OCI-LY7 (cell line): ENCODE measurements around the gene MADD. TPM values are rescaled to one million over a fixed set of nuclear protein-coding genes. Genes with fewer than 3 reads are reported as not detected.

Source experiments
- BruUV-seq: library from RNA; stranded (reverse); fragments of 400-500 nt; replicated peaks from 2 replicates; lab custom pipeline; 2021; lab: Mats Ljungman, UMichigan
- CTCF ChIA-PET: fragments of 300-600 bp; sonication (Branson Sonifier 250); formaldehyde crosslinking; loops from one replicate; lab custom pipeline; 2022; ENCODE audit warnings: antibody characterized with exemption; ENCODE audit not compliant: unreplicated experiment; lab: Charles Lee
- POLR2A ChIA-PET: fragments of 300-600 bp; sonication (Branson Sonifier 250); formaldehyde crosslinking; loops from one replicate; lab custom pipeline; 2022; ENCODE audit warnings: antibody characterized with exemption; lab: Charles Lee
- DNase-seq: peaks from one replicate; pipeline ENCODE4 v3.0.0-alpha.2; 2015; ENCODE audit warnings: low spot score
- H2AFZ ChIP-seq: fragments of 200-600 bp; sonication (generic), shearing (Covaris generic); 2 replicates; pipeline ENCODE4 v1.6.1; 2014; ENCODE audit warnings: mild to moderate bottlenecking, antibody characterized with exemption, low read length, moderate library complexity
- H3K27ac ChIP-seq: fragments of 200-600 bp; sonication (generic); 2 replicates; pipeline ENCODE4 v1.5.1; 2014; ENCODE audit warnings: mixed run types, low read depth, mild to moderate bottlenecking, moderate library complexity, low read length, inconsistent platforms; ENCODE audit not compliant: poor library complexity, severe bottlenecking
- H3K36me3 ChIP-seq: fragments of 200-600 bp; sonication (generic); 2 replicates; pipeline ENCODE4 v1.6.1; 2014; ENCODE audit warnings: mild to moderate bottlenecking, antibody characterized with exemption, low read length, moderate library complexity, mixed read lengths; ENCODE audit not compliant: insufficient read depth
- H3K4me1 ChIP-seq: fragments of 200-600 bp; sonication (generic); 2 replicates; pipeline ENCODE4 v1.5.1; 2014; ENCODE audit warnings: mild to moderate bottlenecking, low read length; ENCODE audit not compliant: insufficient read depth, poor library complexity, severe bottlenecking
- H3K4me2 ChIP-seq: fragments of 200-600 bp; sonication (generic); 2 replicates; pipeline ENCODE4 v1.6.1; 2014; ENCODE audit warnings: mild to moderate bottlenecking, low read length
- H3K4me3 ChIP-seq: fragments of 200-600 bp; sonication (generic); 2 replicates; pipeline ENCODE4 v1.5.1; 2014; ENCODE audit warnings: mild to moderate bottlenecking, low read depth, low read length; ENCODE audit not compliant: poor library complexity, severe bottlenecking
- H3K79me2 ChIP-seq: fragments of 200-600 bp; sonication (generic); 2 replicates; pipeline ENCODE4 v1.6.1; 2016; ENCODE audit warnings: low read depth, mild to moderate bottlenecking, low read length, moderate library complexity, mixed read lengths; ENCODE audit not compliant: insufficient read depth
- H3K9me2 ChIP-seq: fragments of 200-600 bp; sonication (generic); 2 replicates; pipeline ENCODE4 v1.6.1; 2016; ENCODE audit warnings: mild to moderate bottlenecking, low read length, mixed read lengths; ENCODE audit not compliant: insufficient read depth
- H3K9me3 ChIP-seq: fragments of 200-600 bp; sonication (generic); 2 replicates; pipeline ENCODE4 v1.6.1; 2014; ENCODE audit warnings: mild to moderate bottlenecking, mixed run types, low read length, mixed read lengths
- H4K20me1 ChIP-seq: fragments of 200-600 bp; sonication (generic); 2 replicates; pipeline ENCODE4 v1.6.1; 2014; ENCODE audit warnings: mild to moderate bottlenecking, antibody characterized with exemption, low read length, moderate library complexity, mixed read lengths; ENCODE audit not compliant: insufficient read depth
- CTCF ChIP-seq: fragments of 200-600 bp; sonication (generic); conservative IDR thresholded peaks from 2 replicates; pipeline ENCODE4 v1.5.1; 2014; ENCODE audit warnings: mild to moderate bottlenecking, antibody characterized with exemption, low read length, moderate library complexity, mixed read lengths
- EZH2phosphoT487 ChIP-seq: fragments of 200-600 bp; sonication (generic); IDR thresholded peaks from 2 replicates; pipeline ENCODE4 v1.6.1; 2018; ENCODE audit warnings: low read depth, borderline replicate concordance, mild to moderate bottlenecking, mixed run types, antibody characterized with exemption, low read length, moderate library complexity, mixed read lengths
- intact Hi-C: fragments of 100-400 bp; cut with micrococcal nuclease; formaldehyde crosslinking; loops from one replicate; pipeline ENCODE4 v1.10.0; 2022; ENCODE audit not compliant: unreplicated experiment
- total RNA-seq, 2 experiments: library from RNA; depleted of rRNA in 1 of 2; stranded (reverse); fragments of >200 nt in 1 of 2; shearing (Covaris generic) in 1 of 2; gene quantifications; 2 replicates each; pipeline ENCODE4 v1.2.3, GENCODE V29; 2014 to 2022

MADD gene
- total RNA-seq, 2 experiments from 2014 or later, result 32.1 to 47.8 TPM

- H3K4me1 ChIP-seq, result no peaks in the 10 kb centered on the region
- no peak for DNase-seq
- H3K36me3 ChIP-seq, result peaks cover 35% of the 10 kb centered on the region
- H4K20me1 ChIP-seq, result no peaks in the 10 kb centered on the region
- no TSS peak for BruUV-seq
- TF ChIP-seq CTCF (no peak), EZH2phosphoT487 (no peak)
- H3K9me3 ChIP-seq, result no peaks in the 10 kb centered on the region
- H3K4me3 ChIP-seq, result no peak overlapping the region
- H3K27ac ChIP-seq, result no peak overlapping the region
- intact Hi-C loops, result no loop called here
- no peak overlapping the region for H2AFZ ChIP-seq
- no peaks in the 10 kb centered on the region for H3K79me2 ChIP-seq
- H3K9me2 ChIP-seq, result no peaks in the 10 kb centered on the region
- POLR2A ChIA-PET, result no interaction called here
- H3K4me2 ChIP-seq, result no peak overlapping the region
- CTCF ChIA-PET, result no interaction called here
Observed at GRCh38 chr11:47356998-47357329, 87.0 kb downstream of the MADD start.

DNA sequence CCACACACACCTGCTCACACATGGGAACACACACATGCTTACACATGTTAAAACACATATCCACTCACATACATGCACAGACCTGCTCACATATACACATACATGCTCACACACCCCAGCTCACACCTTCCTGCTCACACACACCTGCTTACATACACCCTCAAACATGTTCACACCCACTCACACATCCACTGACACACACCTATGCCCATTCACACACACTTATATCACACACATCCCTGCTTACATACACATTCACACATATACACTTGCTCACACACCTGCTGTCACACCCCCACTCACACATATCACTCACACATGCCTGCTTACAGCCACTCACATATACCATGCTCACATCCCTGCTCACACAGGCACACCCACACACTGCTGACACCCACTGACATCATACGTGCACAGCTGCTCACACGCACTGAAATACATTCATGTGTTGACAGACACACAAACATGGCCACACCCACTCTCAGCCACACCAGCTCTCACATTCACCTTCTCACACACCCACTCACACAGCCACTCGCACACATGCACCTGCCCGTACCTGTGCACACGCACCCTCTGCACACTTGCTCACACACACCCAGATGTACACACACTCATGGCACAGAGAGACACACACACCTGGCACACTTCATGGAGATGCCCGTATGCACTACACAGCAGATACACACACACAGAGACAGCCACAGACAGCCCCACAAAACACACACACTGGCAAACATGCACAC lies 88.2 kb downstream of the MADD start:
- Histone ChIP-seq H3K4me2 (no peak overlapping the region), H3K4me3 (no peak overlapping the region), H3K9me3 (no peaks in the 10 kb centered on the region), H3K9me2 (no peaks in the 10 kb centered on the region), H4K20me1 (no peaks in the 10 kb centered on the region), H3K36me3 (peaks cover 35% of the 10 kb centered on the region), H3K27ac (no peak overlapping the region), H3K79me2 (no peaks in the 10 kb centered on the region), H3K4me1 (no peaks in the 10 kb centered on the region), H2AFZ (no peak overlapping the region)
- intact Hi-C loops, result no loop called here
- no TSS peak for BruUV-seq
- DNase-seq, result no peak
- CTCF ChIA-PET, result no interaction called here
- POLR2A ChIA-PET, result no interaction called here
- TF ChIP-seq CTCF, result no peak
- TF ChIP-seq EZH2phosphoT487, result no peak

GRCh38 chr11:47358731-47359051 lies 88.8 kb downstream of the MADD start:
- BruUV-seq, result no TSS peak
- Histone ChIP-seq H3K4me2 (no peak overlapping the region), H3K4me1 (no peaks in the 10 kb centered on the region), H3K9me2 (no peaks in the 10 kb centered on the region), H4K20me1 (no peaks in the 10 kb centered on the region), H3K4me3 (no peak overlapping the region), H3K9me3 (no peaks in the 10 kb centered on the region), H2AFZ (no peak overlapping the region), H3K36me3 (peaks cover 35% of the 10 kb centered on the region), H3K27ac (no peak overlapping the region), H3K79me2 (no peaks in the 10 kb centered on the region)
- ChIA-PET POLR2A (no interaction called here), CTCF (no interaction called here)
- intact Hi-C loops, result no loop called here
- TF ChIP-seq EZH2phosphoT487, result no peak
- no peak for TF ChIP-seq CTCF
- DNase-seq, result no peak
